Measurements from ENCODE around the gene SFPQ.

- no peak for TF ChIP-seq EP300 (IDR thresholded peaks at IDR 0.05)
- TF ChIP-seq CTCF (IDR thresholded peaks at IDR 0.05): no peak
- TF ChIP-seq REST (IDR thresholded peaks at IDR 0.05): no peak
- no peak for TF ChIP-seq PBX3 (IDR thresholded peaks at IDR 0.05)
- no peak for TF ChIP-seq MAZ (IDR thresholded peaks at IDR 0.05; ENCODE audit: borderline replicate concordance, low read depth, low read length)
- no peak for TF ChIP-seq JUNB (IDR thresholded peaks at IDR 0.05)
- TF ChIP-seq POLR2A (IDR thresholded peaks at IDR 0.05; ENCODE audit: low read length): no peak
- TF ChIP-seq HEYL (CRISPR knock-in tag; IDR thresholded peaks at IDR 0.05): no peak
- TF ChIP-seq GATA3 (IDR thresholded peaks at IDR 0.05; ENCODE audit: borderline replicate concordance): no peak
These were observed 17.3 kb downstream of the SFPQ start for GRCh38 chr1:35175602-35176001.
